Measurements from ENCODE around the gene CNOT1.
"Not testable (repeated sequence)": the region's sequence is repeated elsewhere in the genome, so short reads cannot be mapped to it uniquely, and the experiment has no call there.

The CNOT1 gene

DNA sequence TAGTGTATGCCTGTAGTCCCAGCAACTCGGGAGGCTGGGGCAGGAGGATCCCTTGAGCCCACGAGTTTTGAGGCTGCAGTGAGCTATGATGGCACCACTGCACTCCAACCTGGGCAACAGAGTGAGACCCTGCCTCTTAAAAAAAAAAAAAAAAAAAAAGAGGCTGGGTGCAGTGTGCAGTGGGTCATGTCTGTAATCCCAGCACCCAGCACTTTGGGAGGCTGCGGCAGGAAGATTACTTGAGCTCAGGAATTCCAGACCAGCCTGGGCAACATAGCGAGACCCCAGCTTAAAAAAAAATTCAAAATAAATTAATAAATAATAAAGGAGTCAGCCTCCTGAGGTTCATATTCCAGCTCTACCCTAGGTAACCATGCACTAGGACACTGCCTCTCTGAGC is 9.6 kb upstream of the CNOT1 start:
- H3K27ac ChIP-seq (replicated peaks): no peak overlapping the region
- H3K27me3 ChIP-seq (ENCODE audit: insufficient read depth, poor library complexity, severe bottlenecking): no peaks in the 10 kb centered on the region
- no peak for TF ChIP-seq SPI1 (IDR thresholded peaks at IDR 0.05; ENCODE audit: borderline replicate concordance, low read depth)
- no peak for TF ChIP-seq CTCF (IDR thresholded peaks at IDR 0.05; ENCODE audit: insufficient read depth, low read length)
- no peak for TF ChIP-seq POLR2AphosphoS5 (IDR thresholded peaks at IDR 0.05; ENCODE audit: low read depth)
- TF ChIP-seq GABPA (IDR thresholded peaks at IDR 0.05; ENCODE audit: low read depth): no peak
- TF ChIP-seq REST (IDR thresholded peaks at IDR 0.05; ENCODE audit: insufficient replicate concordance, low read depth): no peak
- no peak for DNase-seq (ENCODE audit: low read depth in 1 of 2, low spot score in 1 of 2)
- H3K4me3 ChIP-seq (replicated peaks; ENCODE audit: insufficient read depth, low read length): no peak overlapping the region

- TF ChIP-seq POLR2AphosphoS5 (IDR thresholded peaks at IDR 0.05; ENCODE audit: low read depth) (no peak), GABPA (IDR thresholded peaks at IDR 0.05; ENCODE audit: low read depth) (no peak), REST (IDR thresholded peaks at IDR 0.05; ENCODE audit: insufficient replicate concordance, low read depth) (no peak), CTCF (IDR thresholded peaks at IDR 0.05; ENCODE audit: insufficient read depth, low read length) (no peak), SPI1 (IDR thresholded peaks at IDR 0.05; ENCODE audit: borderline replicate concordance, low read depth) (no peak)
- DNase-seq (ENCODE audit: low read depth in 1 of 2, low spot score in 1 of 2): peak in 1 of 2 experiments; percentile 6
- no peak overlapping the region for H3K4me3 ChIP-seq (replicated peaks; ENCODE audit: insufficient read depth, low read length)
- no peaks in the 10 kb centered on the region for H3K27me3 ChIP-seq (ENCODE audit: insufficient read depth, poor library complexity, severe bottlenecking)
- no peak overlapping the region for H3K27ac ChIP-seq (replicated peaks)
These were observed 8.8 kb upstream of the CNOT1 start for GRCh38 chr16:58638148-58639036.

DNA sequence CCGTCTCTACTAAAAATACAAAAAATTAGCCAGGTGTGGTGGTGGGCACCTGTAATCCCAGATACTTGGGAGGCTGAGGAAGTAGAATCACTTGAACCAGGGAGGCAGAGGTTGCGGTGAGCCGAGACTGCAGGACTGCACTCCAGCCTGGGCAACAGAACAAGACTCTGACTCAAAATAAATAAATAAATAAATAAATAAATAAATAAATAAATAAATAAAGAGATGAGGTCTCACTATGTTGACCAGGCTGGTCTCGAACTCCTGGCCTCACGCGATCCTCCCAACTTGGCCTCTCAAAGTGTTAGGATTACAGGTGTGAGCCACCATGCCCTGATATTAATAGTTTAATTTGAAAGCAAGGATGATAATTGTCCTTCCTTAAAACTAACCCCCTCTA is 7.4 kb upstream of the CNOT1 start:
- H3K4me3 ChIP-seq (replicated peaks; ENCODE audit: insufficient read depth, low read length); DNase-seq (ENCODE audit: low read depth in 1 of 2, low spot score in 1 of 2); H3K27me3 ChIP-seq (ENCODE audit: insufficient read depth, poor library complexity, severe bottlenecking); H3K27ac ChIP-seq (replicated peaks): not testable (repeated sequence)

GRCh38 chr16:58636466-58636865 is 6.8 kb upstream of the CNOT1 start:
- no peak for DNase-seq (ENCODE audit: low read depth in 1 of 2, low spot score in 1 of 2)
- H3K4me3 ChIP-seq (replicated peaks; ENCODE audit: insufficient read depth, low read length): no peak overlapping the region
- no peak overlapping the region for H3K27ac ChIP-seq (replicated peaks)

More at GRCh38 chr16:58636466-58636865, 6.8 kb upstream of the CNOT1 start:
- H3K27me3 ChIP-seq (ENCODE audit: insufficient read depth, poor library complexity, severe bottlenecking): no peaks in the 10 kb centered on the region
- TF ChIP-seq REST (IDR thresholded peaks at IDR 0.05; ENCODE audit: insufficient replicate concordance, low read depth): no peak
- no peak for TF ChIP-seq POLR2AphosphoS5 (IDR thresholded peaks at IDR 0.05; ENCODE audit: low read depth)
- TF ChIP-seq SPI1 (IDR thresholded peaks at IDR 0.05; ENCODE audit: borderline replicate concordance, low read depth): no peak
- no peak for TF ChIP-seq CTCF (IDR thresholded peaks at IDR 0.05; ENCODE audit: insufficient read depth, low read length)
- TF ChIP-seq GABPA (IDR thresholded peaks at IDR 0.05; ENCODE audit: low read depth): no peak
